Measurements from ENCODE around the gene EMC10. TPM values are rescaled to one million over a fixed set of nuclear protein-coding genes. Genes with fewer than 3 reads are reported as not detected.
"Not testable (repeated sequence)": the region's sequence is repeated elsewhere in the genome, so short reads cannot be mapped to it uniquely, and the experiment has no call there.

The EMC10 gene
- 98.5 and 127 TPM in 2 replicates for total RNA-seq (2014; rRNA removed; shearing (Covaris generic); ENCODE audit: low replicate concordance)

- Histone ChIP-seq H3K9me3 (no peaks in the 10 kb centered on the region), H3K36me3 (peaks cover 6% of the 10 kb centered on the region; the same call in 1 of the 2 replicates), H3K27me3 (peaks cover 4% of the 10 kb centered on the region; the same call in 1 of the 2 replicates), H3K4me3 (peak within 1 kb of the TSS; percentile 78)
- peak; percentile 86 for DNase-seq
Observed at GRCh38 chr19:50476224-50476906, at the start of gene EMC10, which contains the start of gene GARIN5A. EMC10 (plus strand) TSS chr19:50476507; CDS start chr19:50476545, 38 bp downstream. GARIN5A (minus strand) TSS chr19:50476848; CDS start chr19:50476388, 460 bp downstream.

- Histone ChIP-seq H3K27me3 (peaks cover 12% of the 10 kb centered on the region), H3K4me3 (no peak overlapping the region)
- DNase-seq = no peak
Observed at GRCh38 chr19:50427318-50427925, 48.9 kb upstream of the EMC10 start.

GRCh38 chr19:50427997-50428425, 48.3 kb upstream of the EMC10 start:
- Histone ChIP-seq H3K36me3 (no peaks in the 10 kb centered on the region), H3K4me3 (no peak overlapping the region), H3K9me3 (no peaks in the 10 kb centered on the region), H3K27me3 (peaks cover 18% of the 10 kb centered on the region)
- DNase-seq = peak; percentile 37

More at GRCh38 chr19:50427318-50427925, 48.9 kb upstream of the EMC10 start:
- no peaks in the 10 kb centered on the region for H3K9me3 ChIP-seq
- H3K36me3 ChIP-seq = no peaks in the 10 kb centered on the region

GRCh38 chr19:50428772-50429463, 47.4 kb upstream of the EMC10 start:
- Histone ChIP-seq H3K36me3 (no peaks in the 10 kb centered on the region), H3K27me3 (peaks cover 24% of the 10 kb centered on the region), H3K9me3 (no peaks in the 10 kb centered on the region), H3K4me3 (no peak overlapping the region)
- no peak for DNase-seq

- Histone ChIP-seq H3K4me3 (no peak overlapping the region), H3K36me3 (no peaks in the 10 kb centered on the region), H3K27me3 (peaks cover 27% of the 10 kb centered on the region), H3K9me3 (no peaks in the 10 kb centered on the region)
- no peak for DNase-seq
Observed at GRCh38 chr19:50430888-50431342, 45.4 kb upstream of the EMC10 start.

- H3K27me3 ChIP-seq = peaks cover 27% of the 10 kb centered on the region
- no peaks in the 10 kb centered on the region for H3K9me3 ChIP-seq
- peak overlapping the region; percentile 42 for H3K4me3 ChIP-seq
- no peaks in the 10 kb centered on the region for H3K36me3 ChIP-seq
- DNase-seq = peak; percentile 68
Observed at GRCh38 chr19:50431343-50432220, 44.7 kb upstream of the EMC10 start.

- DNase-seq = no peak
Observed at GRCh38 chr19:50432221-50433028, 43.9 kb upstream of the EMC10 start, which contains the start of gene MYBPC2. MYBPC2 (plus strand) TSS chr19:50432892; CDS start chr19:50432954, 62 bp downstream.

GRCh38 chr19:50433201-50434180, 42.8 kb upstream of the EMC10 start:
- no peak overlapping the region for H3K4me3 ChIP-seq
- H3K9me3 ChIP-seq = no peaks in the 10 kb centered on the region
- DNase-seq = no peak
- H3K27me3 ChIP-seq = peaks cover 34% of the 10 kb centered on the region
- no peaks in the 10 kb centered on the region for H3K36me3 ChIP-seq

More at GRCh38 chr19:50432221-50433028, 43.9 kb upstream of the EMC10 start, which contains the start of gene MYBPC2:
- Histone ChIP-seq H3K9me3 (no peaks in the 10 kb centered on the region), H3K36me3 (no peaks in the 10 kb centered on the region), H3K27me3 (peaks cover 29% of the 10 kb centered on the region), H3K4me3 (peak within 1 kb of the TSS; percentile 42)

GRCh38 chr19:50434525-50434924, 41.8 kb upstream of the EMC10 start:
- Histone ChIP-seq H3K36me3 (no peaks in the 10 kb centered on the region), H3K9me3 (no peaks in the 10 kb centered on the region), H3K27me3 (peaks cover 34% of the 10 kb centered on the region), H3K4me3 (no peak overlapping the region)
- no peak for DNase-seq

GRCh38 chr19:50435221-50435620, 41.1 kb upstream of the EMC10 start:
- H3K27me3 ChIP-seq = peaks cover 33% of the 10 kb centered on the region
- no peak for DNase-seq
- no peaks in the 10 kb centered on the region for H3K36me3 ChIP-seq
- H3K9me3 ChIP-seq = no peaks in the 10 kb centered on the region
- no peak overlapping the region for H3K4me3 ChIP-seq

GRCh38 chr19:50435627-50436026, 40.7 kb upstream of the EMC10 start:
- DNase-seq = no peak
- Histone ChIP-seq H3K4me3 (no peak overlapping the region), H3K9me3 (no peaks in the 10 kb centered on the region), H3K36me3 (no peaks in the 10 kb centered on the region), H3K27me3 (peaks cover 30% of the 10 kb centered on the region)

- Histone ChIP-seq H3K27me3 (peaks cover 19% of the 10 kb centered on the region), H3K4me3 (no peak overlapping the region), H3K36me3 (no peaks in the 10 kb centered on the region), H3K9me3 (no peaks in the 10 kb centered on the region)
- no peak for DNase-seq
Observed at GRCh38 chr19:50437862-50438449, 38.4 kb upstream of the EMC10 start.

GRCh38 chr19:50439130-50439529, 37.2 kb upstream of the EMC10 start:
- peaks cover 10% of the 10 kb centered on the region for H3K27me3 ChIP-seq
- not testable (repeated sequence) for DNase-seq, H3K36me3 ChIP-seq, H3K9me3 ChIP-seq, H3K4me3 ChIP-seq

GRCh38 chr19:50444059-50444458, 32.2 kb upstream of the EMC10 start:
- Histone ChIP-seq H3K36me3 (no peaks in the 10 kb centered on the region), H3K4me3 (no peak overlapping the region), H3K9me3 (no peaks in the 10 kb centered on the region), H3K27me3 (peaks cover 2% of the 10 kb centered on the region; the same call in 1 of the 2 replicates)
- no peak for DNase-seq

All from MG63 (cell line).